ENCODE data around the gene CHM. TPM values are rescaled to one million over a fixed set of nuclear protein-coding genes. Genes with fewer than 3 reads are reported as not detected.

CHM gene
- total and polyA plus RNA-seq, 11 donors = 5.0 to 21.3 (median 12.0) TPM

DNA sequence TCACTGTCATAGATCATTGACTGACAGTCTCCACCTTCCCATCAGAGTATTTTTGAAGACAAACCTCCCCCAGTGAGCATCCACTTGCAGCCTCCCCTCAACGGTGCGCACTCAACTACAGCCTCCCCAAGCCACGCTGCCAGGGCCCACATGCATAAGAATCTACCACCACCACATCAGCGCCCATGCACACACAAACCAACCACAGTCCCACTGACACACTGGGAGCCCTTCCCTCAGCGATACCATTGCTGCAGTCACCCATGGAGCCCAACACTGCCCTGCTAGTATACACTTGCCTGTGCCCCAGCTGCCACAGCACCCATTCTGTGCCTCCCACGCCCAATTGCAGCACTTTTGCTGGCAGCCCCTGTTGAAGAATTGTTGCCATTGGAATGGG, 132.9 kb downstream of the CHM start:
- H3K36me3 ChIP-seq = peaks cover 0 to 6% (median 0%) of the 10 kb centered on the region in 9 donors
- no peak for TF ChIP-seq POLR2A (IDR thresholded peaks at IDR 0.05)
- TF ChIP-seq, protein P1, sequence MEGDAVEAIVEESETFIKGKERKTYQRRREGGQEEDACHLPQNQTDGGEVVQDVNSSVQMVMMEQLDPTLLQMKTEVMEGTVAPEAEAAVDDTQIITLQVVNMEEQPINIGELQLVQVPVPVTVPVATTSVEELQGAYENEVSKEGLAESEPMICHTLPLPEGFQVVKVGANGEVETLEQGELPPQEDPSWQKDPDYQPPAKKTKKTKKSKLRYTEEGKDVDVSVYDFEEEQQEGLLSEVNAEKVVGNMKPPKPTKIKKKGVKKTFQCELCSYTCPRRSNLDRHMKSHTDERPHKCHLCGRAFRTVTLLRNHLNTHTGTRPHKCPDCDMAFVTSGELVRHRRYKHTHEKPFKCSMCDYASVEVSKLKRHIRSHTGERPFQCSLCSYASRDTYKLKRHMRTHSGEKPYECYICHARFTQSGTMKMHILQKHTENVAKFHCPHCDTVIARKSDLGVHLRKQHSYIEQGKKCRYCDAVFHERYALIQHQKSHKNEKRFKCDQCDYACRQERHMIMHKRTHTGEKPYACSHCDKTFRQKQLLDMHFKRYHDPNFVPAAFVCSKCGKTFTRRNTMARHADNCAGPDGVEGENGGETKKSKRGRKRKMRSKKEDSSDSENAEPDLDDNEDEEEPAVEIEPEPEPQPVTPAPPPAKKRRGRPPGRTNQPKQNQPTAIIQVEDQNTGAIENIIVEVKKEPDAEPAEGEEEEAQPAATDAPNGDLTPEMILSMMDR (IDR thresholded peaks at IDR 0.05) = no peak
- H3K27me3 ChIP-seq = no peaks in the 10 kb centered on the region
- no peak for ATAC-seq
- WGBS, 4 donors = 84 to 98% (median 94%) methylated on average over 6 of the region's 6 CpGs
- no peak overlapping the region for H3K4me3 ChIP-seq
- no peaks in the 10 kb centered on the region for H3K9me3 ChIP-seq
- H3K27ac ChIP-seq = no peak overlapping the region
- no peaks in the 10 kb centered on the region for H3K4me1 ChIP-seq
- intact Hi-C loops (cut with DNase I) = no loop called here
- DNase-seq = no peak

DNA sequence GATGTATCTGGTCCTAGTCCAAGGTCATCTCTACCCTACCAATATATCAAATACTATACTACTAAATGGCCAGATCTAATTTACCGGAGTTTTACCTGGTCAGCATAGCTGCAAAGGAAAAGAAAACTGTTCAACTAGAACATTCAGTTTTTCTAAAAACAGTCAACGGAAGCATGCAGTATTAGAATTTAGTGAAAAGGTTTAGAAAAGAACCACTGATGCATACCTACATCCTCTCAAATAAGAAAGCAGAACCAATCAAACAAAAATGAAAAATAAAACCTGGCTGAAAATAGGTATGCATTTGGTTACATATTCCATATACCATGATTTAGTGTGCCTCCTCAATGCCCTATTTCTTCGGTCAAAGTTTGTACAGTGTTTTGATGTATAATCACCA, 140.0 kb downstream of the CHM start:
- no peak overlapping the region for H3K4me3 ChIP-seq
- H3K4me1 ChIP-seq = no peaks in the 10 kb centered on the region
- H3K27me3 ChIP-seq = no peaks in the 10 kb centered on the region
- ATAC-seq (no peak), DNase-seq (no peak)
- WGBS, 4 donors = 86 to 100% (median 94%) methylated on average over 3 of the region's 3 CpGs
- intact Hi-C loops (cut with DNase I) = no loop called here
- no peak overlapping the region for H3K27ac ChIP-seq
- no peak for TF ChIP-seq POLR2A (IDR thresholded peaks at IDR 0.05)
- TF ChIP-seq, protein P1 (IDR thresholded peaks at IDR 0.05) = no peak
- H3K36me3 ChIP-seq = peaks cover 0 to 8% (median 0%) of the 10 kb centered on the region in 9 donors
- H3K9me3 ChIP-seq = no peaks in the 10 kb centered on the region

DNA sequence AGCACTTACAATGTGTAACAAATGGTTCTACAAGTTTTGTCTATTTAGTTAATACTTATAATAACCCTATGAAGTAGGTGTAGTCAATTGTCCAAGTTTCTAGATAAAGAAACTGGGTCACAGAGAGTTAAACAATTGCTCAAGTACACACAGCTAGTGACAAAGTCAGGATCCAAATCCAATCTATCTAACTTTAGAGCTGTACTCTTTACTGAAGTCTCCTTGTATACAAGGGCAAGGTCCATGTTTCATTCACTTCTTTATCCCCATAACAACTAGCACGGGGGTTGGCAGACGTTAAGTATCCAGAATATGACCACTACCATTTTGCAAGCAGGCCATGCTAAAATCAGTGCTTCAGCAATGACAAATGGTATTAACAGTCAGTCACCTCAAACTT, 141.0 kb downstream of the CHM start:
- Histone ChIP-seq H3K4me1 (no peaks in the 10 kb centered on the region), H3K4me3 (no peak overlapping the region), H3K9me3 (no peaks in the 10 kb centered on the region), H3K27me3 (no peaks in the 10 kb centered on the region), H3K27ac (no peak overlapping the region), H3K36me3 (peaks cover 0 to 8% (median 0%) of the 10 kb centered on the region in 9 donors)
- ATAC-seq (no peak), DNase-seq (no peak)
- intact Hi-C loops (cut with DNase I) = no loop called here
- WGBS, 4 donors = 72 to 98% (median 84%) methylated on average over 2 of the region's 2 CpGs
- TF ChIP-seq POLR2A (IDR thresholded peaks at IDR 0.05) = no peak
- TF ChIP-seq, protein P1 (IDR thresholded peaks at IDR 0.05) = no peak

DNA sequence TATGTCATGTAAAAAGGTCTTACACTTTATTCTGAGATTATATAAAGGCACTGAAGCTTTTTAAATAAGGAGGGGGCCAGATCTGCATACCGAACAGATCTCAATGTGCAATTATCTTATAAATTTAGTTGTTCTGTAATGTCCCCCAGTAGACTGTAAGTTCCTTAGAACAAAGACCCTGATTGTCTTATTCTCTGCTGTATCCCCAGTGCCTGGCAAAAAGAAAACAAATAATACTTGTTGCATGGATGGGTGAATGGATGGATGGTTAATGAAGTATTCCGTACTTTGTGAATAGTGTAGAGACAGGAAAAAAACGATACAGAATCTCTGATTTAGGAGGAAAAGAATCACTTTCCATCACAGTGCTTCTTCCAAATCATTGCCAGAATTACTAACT, 141.5 kb downstream of the CHM start:
- intact Hi-C loops (cut with DNase I) = no loop called here
- peaks cover 0 to 8% (median 0%) of the 10 kb centered on the region in 9 donors for H3K36me3 ChIP-seq
- H3K27me3 ChIP-seq = no peaks in the 10 kb centered on the region
- no peak for TF ChIP-seq POLR2A (IDR thresholded peaks at IDR 0.05)
- TF ChIP-seq, protein P1 (IDR thresholded peaks at IDR 0.05) = no peak
- 76 to 95% (median 84%) methylated on average over 3 of the region's 3 CpGs for WGBS, 4 donors
- H3K4me1 ChIP-seq = no peaks in the 10 kb centered on the region
- H3K4me3 ChIP-seq = no peak overlapping the region
- H3K27ac ChIP-seq = no peak overlapping the region
- ATAC-seq (no peak), DNase-seq (no peak)
- no peaks in the 10 kb centered on the region for H3K9me3 ChIP-seq
